Embryonic facial prominence (tissue), 1 donor: ENCODE measurements around the gene MAPK8IP1.

Experiments
- DNase-seq: peaks from one replicate; pipeline ENCODE4 v3.0.0-alpha.2; 2016; ENCODE audit errors: extremely low spot score

Gene MAPK8IP1

DNA sequence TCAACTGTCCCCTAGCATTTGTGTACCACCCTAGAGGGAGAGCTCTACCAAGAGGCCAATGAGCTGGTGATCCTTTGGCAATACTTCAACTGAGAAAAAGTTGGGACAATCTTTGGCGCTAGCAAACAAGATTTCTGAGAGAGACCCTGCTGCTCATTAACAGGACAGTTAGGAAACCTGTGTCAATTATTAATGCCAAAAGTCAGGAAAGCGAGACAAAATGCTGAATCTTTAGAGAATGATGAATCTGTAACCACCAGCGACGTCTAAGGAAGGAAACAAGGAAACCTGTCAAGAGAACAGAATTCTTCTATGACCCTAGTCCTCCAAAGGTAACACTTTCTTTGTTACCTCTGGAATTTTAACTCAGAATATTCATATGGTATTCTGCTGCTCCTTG, 56.9 kb downstream of the MAPK8IP1 start:
- no peak for DNase-seq

DNA sequence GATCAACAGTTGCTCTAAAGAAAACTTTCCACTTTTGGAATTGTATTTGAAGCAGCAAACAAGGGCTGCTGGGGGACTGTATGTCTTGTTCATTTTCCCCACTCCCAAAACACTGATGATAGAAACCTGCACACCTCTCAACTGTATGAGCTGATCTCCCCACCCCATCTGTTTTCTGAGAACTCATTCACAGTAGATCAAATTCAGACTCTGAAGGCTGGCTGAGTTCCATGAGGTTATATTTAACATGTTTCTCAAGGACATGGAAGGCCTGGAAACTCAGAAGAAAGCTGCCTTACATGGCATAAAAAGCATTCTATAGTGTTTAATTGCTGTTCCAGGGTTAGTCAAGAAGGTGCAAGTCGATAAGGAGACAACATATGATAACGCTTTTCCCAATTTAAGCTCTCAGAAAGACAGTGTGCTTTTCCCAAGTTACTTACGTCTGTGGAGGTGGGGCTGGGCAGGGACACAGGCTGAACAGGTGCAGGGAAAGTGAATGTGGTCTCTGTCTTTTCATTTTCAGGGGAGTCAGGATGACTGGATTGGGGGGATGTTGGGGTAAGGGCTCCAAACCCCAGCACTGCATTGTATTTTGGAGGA, 60.0 kb downstream of the MAPK8IP1 start:
- DNase-seq, result no peak

DNA sequence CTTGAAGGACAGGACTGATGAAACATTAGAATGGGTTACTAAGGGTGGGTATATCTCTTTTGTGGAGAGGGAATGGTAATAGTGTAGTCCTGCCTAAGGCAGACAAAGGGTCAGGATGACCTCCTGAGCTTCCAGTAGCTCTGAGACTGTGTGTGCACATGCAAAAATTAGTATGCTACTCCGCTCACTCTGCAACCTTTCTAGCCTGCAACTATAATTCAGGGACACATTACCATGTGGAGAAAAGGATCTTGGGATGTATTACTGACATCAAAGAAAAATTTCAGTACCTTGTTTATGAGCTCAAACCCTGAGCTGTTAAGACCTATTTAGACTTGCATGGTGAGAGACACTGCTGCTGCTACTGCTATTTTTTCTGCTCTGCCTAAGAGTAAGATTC, 62.4 kb downstream of the MAPK8IP1 start:
- DNase-seq, result no peak

DNA sequence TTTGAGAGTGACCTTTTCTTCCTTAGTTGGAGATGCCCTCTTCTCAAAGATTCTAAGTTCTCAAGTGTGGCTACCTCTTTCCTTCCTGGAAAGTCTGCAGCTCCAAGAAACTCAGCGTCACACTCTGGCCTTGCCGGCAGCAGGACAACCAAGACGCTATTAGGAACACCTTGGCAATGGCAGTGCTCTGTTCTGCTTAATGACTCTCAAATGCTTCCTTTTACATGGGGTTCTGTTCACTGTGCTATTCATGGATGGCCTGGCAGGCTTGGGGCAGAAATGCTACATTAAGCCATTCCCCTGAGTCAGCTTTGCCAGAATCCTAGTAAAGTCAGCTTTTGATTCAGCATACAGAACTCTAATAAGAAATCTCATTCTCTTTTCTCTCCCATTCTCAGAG, 62.9 kb downstream of the MAPK8IP1 start:
- DNase-seq, result no peak

DNA sequence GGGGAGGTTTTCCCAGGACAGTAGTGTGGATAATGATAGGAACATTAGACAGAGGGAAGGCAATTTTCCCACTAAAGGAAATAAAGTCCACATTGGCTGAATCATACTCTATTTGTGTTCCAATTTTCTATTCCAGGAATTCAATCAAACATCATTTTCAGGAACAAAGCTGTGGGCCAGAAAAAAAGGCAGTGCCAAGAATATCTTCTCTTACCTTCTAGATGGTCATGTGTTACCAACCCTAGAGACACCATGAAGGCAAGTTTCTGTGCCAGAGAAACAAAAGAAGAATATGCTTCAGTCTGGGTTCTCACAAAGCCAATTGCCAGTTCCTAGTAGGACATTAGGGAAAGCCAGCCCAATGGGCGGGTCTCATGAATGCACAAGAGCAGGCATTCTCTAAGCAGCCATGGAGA, 64.5 kb downstream of the MAPK8IP1 start:
- DNase-seq, result no peak
